ENCODE measurements around the gene PTPRT.

PTPRT gene

GRCh38 chr20:42319252-42320013 lies 870.3 kb downstream of the PTPRT start:
- no peak overlapping the region for H3K4me3 ChIP-seq (ENCODE audit: low read depth in 1 of 2, low read length in 2 of 2)
- H3K9me3 ChIP-seq (ENCODE audit: control insufficient read depth in 1 of 2, low read length in 2 of 2), result no peaks in the 10 kb centered on the region
- no peak overlapping the region for H3K27ac ChIP-seq (ENCODE audit: low read depth, low read length)
- H3K4me1 ChIP-seq (ENCODE audit: control insufficient read depth in 1 of 2, insufficient read depth in 2 of 2, low read length in 2 of 2), result no peaks in the 10 kb centered on the region
- no peak overlapping the region for H3K9ac ChIP-seq (ENCODE audit: low read depth in 1 of 2, low read length in 2 of 2)
- H3K36me3 ChIP-seq (ENCODE audit: control insufficient read depth in 1 of 2, insufficient read depth in 2 of 2, low read length in 2 of 2), result no peaks in the 10 kb centered on the region
- H3K27me3 ChIP-seq (ENCODE audit: control insufficient read depth in 1 of 2, insufficient read depth in 2 of 2, low read length in 2 of 2), result no peaks in the 10 kb centered on the region

- Histone ChIP-seq H3K9ac (ENCODE audit: low read depth in 1 of 2, low read length in 2 of 2) (no peak overlapping the region), H3K4me3 (ENCODE audit: low read depth in 1 of 2, low read length in 2 of 2) (no peak overlapping the region), H3K27ac (ENCODE audit: low read depth, low read length) (no peak overlapping the region), H3K4me1 (ENCODE audit: control insufficient read depth in 1 of 2, insufficient read depth in 2 of 2, low read length in 2 of 2) (no peaks in the 10 kb centered on the region), H3K36me3 (ENCODE audit: control insufficient read depth in 1 of 2, insufficient read depth in 2 of 2, low read length in 2 of 2) (no peaks in the 10 kb centered on the region), H3K9me3 (ENCODE audit: control insufficient read depth in 1 of 2, low read length in 2 of 2) (no peaks in the 10 kb centered on the region), H3K27me3 (ENCODE audit: control insufficient read depth in 1 of 2, insufficient read depth in 2 of 2, low read length in 2 of 2) (no peaks in the 10 kb centered on the region)
Measured at GRCh38 chr20:42313704-42314103, 876.0 kb downstream of the PTPRT start.

GRCh38 chr20:42309050-42309449 lies 880.7 kb downstream of the PTPRT start:
- Histone ChIP-seq H3K9me3 (ENCODE audit: control insufficient read depth in 1 of 2, low read length in 2 of 2) (no peaks in the 10 kb centered on the region), H3K9ac (ENCODE audit: low read depth in 1 of 2, low read length in 2 of 2) (no peak overlapping the region), H3K4me1 (ENCODE audit: control insufficient read depth in 1 of 2, insufficient read depth in 2 of 2, low read length in 2 of 2) (no peaks in the 10 kb centered on the region), H3K36me3 (ENCODE audit: control insufficient read depth in 1 of 2, insufficient read depth in 2 of 2, low read length in 2 of 2) (no peaks in the 10 kb centered on the region), H3K27ac (ENCODE audit: low read depth, low read length) (no peak overlapping the region), H3K27me3 (ENCODE audit: control insufficient read depth in 1 of 2, insufficient read depth in 2 of 2, low read length in 2 of 2) (no peaks in the 10 kb centered on the region), H3K4me3 (ENCODE audit: low read depth in 1 of 2, low read length in 2 of 2) (no peak overlapping the region)

- H3K9me3 ChIP-seq (ENCODE audit: control insufficient read depth in 1 of 2, low read length in 2 of 2), result no peaks in the 10 kb centered on the region
- no peak overlapping the region for H3K4me3 ChIP-seq (ENCODE audit: low read depth in 1 of 2, low read length in 2 of 2)
- no peak overlapping the region for H3K9ac ChIP-seq (ENCODE audit: low read depth in 1 of 2, low read length in 2 of 2)
- no peaks in the 10 kb centered on the region for H3K36me3 ChIP-seq (ENCODE audit: control insufficient read depth in 1 of 2, insufficient read depth in 2 of 2, low read length in 2 of 2)
- H3K27ac ChIP-seq (ENCODE audit: low read depth, low read length), result no peak overlapping the region
- H3K4me1 ChIP-seq (ENCODE audit: control insufficient read depth in 1 of 2, insufficient read depth in 2 of 2, low read length in 2 of 2), result no peaks in the 10 kb centered on the region
- H3K27me3 ChIP-seq (ENCODE audit: control insufficient read depth in 1 of 2, insufficient read depth in 2 of 2, low read length in 2 of 2), result no peaks in the 10 kb centered on the region
Measured at GRCh38 chr20:42308171-42308570, 881.5 kb downstream of the PTPRT start.

GRCh38 chr20:42295592-42295991 lies 894.1 kb downstream of the PTPRT start:
- H3K27me3 ChIP-seq (ENCODE audit: control insufficient read depth in 1 of 2, insufficient read depth in 2 of 2, low read length in 2 of 2), result no peaks in the 10 kb centered on the region
- no peak overlapping the region for H3K27ac ChIP-seq (ENCODE audit: low read depth, low read length)
- H3K9ac ChIP-seq (ENCODE audit: low read depth in 1 of 2, low read length in 2 of 2), result no peak overlapping the region
- no peaks in the 10 kb centered on the region for H3K9me3 ChIP-seq (ENCODE audit: control insufficient read depth in 1 of 2, low read length in 2 of 2)
- no peak overlapping the region for H3K4me3 ChIP-seq (ENCODE audit: low read depth in 1 of 2, low read length in 2 of 2)
- H3K36me3 ChIP-seq (ENCODE audit: control insufficient read depth in 1 of 2, insufficient read depth in 2 of 2, low read length in 2 of 2), result no peaks in the 10 kb centered on the region
- H3K4me1 ChIP-seq (ENCODE audit: control insufficient read depth in 1 of 2, insufficient read depth in 2 of 2, low read length in 2 of 2), result no peaks in the 10 kb centered on the region

GRCh38 chr20:42294976-42295375 lies 894.7 kb downstream of the PTPRT start:
- no peaks in the 10 kb centered on the region for H3K9me3 ChIP-seq (ENCODE audit: control insufficient read depth in 1 of 2, low read length in 2 of 2)
- H3K36me3 ChIP-seq (ENCODE audit: control insufficient read depth in 1 of 2, insufficient read depth in 2 of 2, low read length in 2 of 2), result no peaks in the 10 kb centered on the region
- H3K4me3 ChIP-seq (ENCODE audit: low read depth in 1 of 2, low read length in 2 of 2), result no peak overlapping the region
- H3K4me1 ChIP-seq (ENCODE audit: control insufficient read depth in 1 of 2, insufficient read depth in 2 of 2, low read length in 2 of 2), result no peaks in the 10 kb centered on the region
- no peak overlapping the region for H3K9ac ChIP-seq (ENCODE audit: low read depth in 1 of 2, low read length in 2 of 2)
- H3K27me3 ChIP-seq (ENCODE audit: control insufficient read depth in 1 of 2, insufficient read depth in 2 of 2, low read length in 2 of 2), result no peaks in the 10 kb centered on the region
- no peak overlapping the region for H3K27ac ChIP-seq (ENCODE audit: low read depth, low read length)

- Histone ChIP-seq H3K9me3 (ENCODE audit: control insufficient read depth in 1 of 2, low read length in 2 of 2) (no peaks in the 10 kb centered on the region), H3K27ac (ENCODE audit: low read depth, low read length) (no peak overlapping the region), H3K36me3 (ENCODE audit: control insufficient read depth in 1 of 2, insufficient read depth in 2 of 2, low read length in 2 of 2) (no peaks in the 10 kb centered on the region), H3K4me3 (ENCODE audit: low read depth in 1 of 2, low read length in 2 of 2) (no peak overlapping the region), H3K4me1 (ENCODE audit: control insufficient read depth in 1 of 2, insufficient read depth in 2 of 2, low read length in 2 of 2) (no peaks in the 10 kb centered on the region), H3K27me3 (ENCODE audit: control insufficient read depth in 1 of 2, insufficient read depth in 2 of 2, low read length in 2 of 2) (no peaks in the 10 kb centered on the region), H3K9ac (ENCODE audit: low read depth in 1 of 2, low read length in 2 of 2) (no peak overlapping the region)
Measured at GRCh38 chr20:42281801-42282200, 907.9 kb downstream of the PTPRT start.

GRCh38 chr20:42276718-42277602 lies 912.7 kb downstream of the PTPRT start:
- Histone ChIP-seq H3K36me3 (ENCODE audit: control insufficient read depth in 1 of 2, insufficient read depth in 2 of 2, low read length in 2 of 2) (no peaks in the 10 kb centered on the region), H3K27ac (ENCODE audit: low read depth, low read length) (no peak overlapping the region), H3K9me3 (ENCODE audit: control insufficient read depth in 1 of 2, low read length in 2 of 2) (no peaks in the 10 kb centered on the region), H3K9ac (ENCODE audit: low read depth in 1 of 2, low read length in 2 of 2) (no peak overlapping the region), H3K4me1 (ENCODE audit: control insufficient read depth in 1 of 2, insufficient read depth in 2 of 2, low read length in 2 of 2) (no peaks in the 10 kb centered on the region), H3K27me3 (ENCODE audit: control insufficient read depth in 1 of 2, insufficient read depth in 2 of 2, low read length in 2 of 2) (no peaks in the 10 kb centered on the region), H3K4me3 (ENCODE audit: low read depth in 1 of 2, low read length in 2 of 2) (no peak overlapping the region)

- H3K36me3 ChIP-seq (ENCODE audit: control insufficient read depth in 1 of 2, insufficient read depth in 2 of 2, low read length in 2 of 2), result no peaks in the 10 kb centered on the region
- no peaks in the 10 kb centered on the region for H3K9me3 ChIP-seq (ENCODE audit: control insufficient read depth in 1 of 2, low read length in 2 of 2)
- no peaks in the 10 kb centered on the region for H3K4me1 ChIP-seq (ENCODE audit: control insufficient read depth in 1 of 2, insufficient read depth in 2 of 2, low read length in 2 of 2)
- no peak overlapping the region for H3K4me3 ChIP-seq (ENCODE audit: low read depth in 1 of 2, low read length in 2 of 2)
- no peak overlapping the region for H3K27ac ChIP-seq (ENCODE audit: low read depth, low read length)
- H3K27me3 ChIP-seq (ENCODE audit: control insufficient read depth in 1 of 2, insufficient read depth in 2 of 2, low read length in 2 of 2), result no peaks in the 10 kb centered on the region
- no peak overlapping the region for H3K9ac ChIP-seq (ENCODE audit: low read depth in 1 of 2, low read length in 2 of 2)
Measured at GRCh38 chr20:42274986-42275385, 914.7 kb downstream of the PTPRT start.

GRCh38 chr20:42272516-42272915 lies 917.2 kb downstream of the PTPRT start:
- Histone ChIP-seq H3K4me1 (ENCODE audit: control insufficient read depth in 1 of 2, insufficient read depth in 2 of 2, low read length in 2 of 2) (no peaks in the 10 kb centered on the region), H3K9me3 (ENCODE audit: control insufficient read depth in 1 of 2, low read length in 2 of 2) (no peaks in the 10 kb centered on the region), H3K27me3 (ENCODE audit: control insufficient read depth in 1 of 2, insufficient read depth in 2 of 2, low read length in 2 of 2) (no peaks in the 10 kb centered on the region), H3K9ac (ENCODE audit: low read depth in 1 of 2, low read length in 2 of 2) (no peak overlapping the region), H3K27ac (ENCODE audit: low read depth, low read length) (no peak overlapping the region), H3K4me3 (ENCODE audit: low read depth in 1 of 2, low read length in 2 of 2) (no peak overlapping the region), H3K36me3 (ENCODE audit: control insufficient read depth in 1 of 2, insufficient read depth in 2 of 2, low read length in 2 of 2) (no peaks in the 10 kb centered on the region)

Data from duodenal mucosa (tissue), 2 donors.